Camera-type eye (tissue), 1 donor: ENCODE measurements around the gene EPHA8. TPM values are rescaled to one million over a fixed set of nuclear protein-coding genes. Genes with fewer than 3 reads are reported as not detected.

Source experiments
- total RNA-seq: library from RNA; depleted of rRNA; stranded (reverse); fragments of >200 nt; gene quantifications from one replicate; pipeline ENCODE4 v1.2.3, GENCODE V29; 2014

EPHA8 gene
- total RNA-seq: 33.2 TPM

GRCh38 chr1:22562584-22563583 lies at the start of gene EPHA8:
EPHA8 (plus strand) TSS chr1:22563489; CDS start chr1:22563636, 147 bp downstream.

GRCh38 chr1:22636353-22636752 lies 73.1 kb downstream of the EPHA8 start, which contains the start of gene C1QA:
C1QA (plus strand) TSS chr1:22636628; CDS start chr1:22637617, 989 bp downstream.

GRCh38 chr1:22643381-22643780 lies 80.1 kb downstream of the EPHA8 start, which contains the start of gene C1QC:
C1QC (plus strand) TSS chr1:22643633; CDS start chr1:22644024, 391 bp downstream.

GRCh38 chr1:22652881-22653316 lies 89.6 kb downstream of the EPHA8 start, which contains the start of gene C1QB:
C1QB (plus strand) TSS chr1:22653236; CDS start chr1:22659463, 6,227 bp downstream.

Other genes starting within 250 kb of the EPHA8 start
- gene ZBTB40, start 111.6 kb upstream of the EPHA8 start, total RNA-seq: 27.8 TPM
- 24.1 TPM for gene C1QA, start 73.1 kb downstream of the EPHA8 start, total RNA-seq
- gene C1QC, start 80.1 kb downstream of the EPHA8 start, total RNA-seq: 18.2 TPM
- 25.4 TPM for gene C1QB, start 89.7 kb downstream of the EPHA8 start, total RNA-seq
- 118 TPM for gene EPHB2, start 147.3 kb downstream of the EPHA8 start, total RNA-seq